PC-3 (cell line): ENCODE results near the gene GATM.

Experiments used
- EZH2phosphoT487 ChIP-seq: fragments of 300-600 bp; sonication (generic); IDR thresholded peaks from 2 replicates; pipeline ENCODE4 v1.6.1; 2018; ENCODE audit warnings: mild to moderate bottlenecking, antibody characterized with exemption, low read length, borderline replicate concordance
- TF ChIP-seq, protein P1 (sequence below): fragments of 300-600 bp; sonication (generic); conservative IDR thresholded peaks from 2 replicates; pipeline ENCODE4 v1.5.1; 2017; ENCODE audit warnings: antibody characterized with exemption, low read depth, mild to moderate bottlenecking, low read length

DNA sequence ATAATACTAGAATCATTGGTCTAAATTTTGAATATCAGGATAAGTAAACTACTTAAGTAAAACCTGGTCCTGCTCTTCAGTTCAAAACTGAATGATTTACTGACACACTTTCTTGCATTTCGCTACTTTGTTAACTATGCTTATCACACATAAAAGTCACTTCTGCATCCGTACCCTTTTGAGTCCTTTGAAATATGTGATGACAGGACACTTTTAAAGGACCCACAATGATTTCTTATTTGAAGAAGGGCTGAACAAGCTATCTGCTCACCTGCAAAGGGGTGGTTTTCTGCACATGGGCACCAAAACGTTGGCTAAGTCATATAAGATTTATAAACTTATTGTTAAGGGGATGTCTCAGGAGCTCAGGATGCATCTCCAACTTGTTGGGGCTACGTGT, 15.0 kb downstream of the GATM start:
- TF ChIP-seq, protein P1, sequence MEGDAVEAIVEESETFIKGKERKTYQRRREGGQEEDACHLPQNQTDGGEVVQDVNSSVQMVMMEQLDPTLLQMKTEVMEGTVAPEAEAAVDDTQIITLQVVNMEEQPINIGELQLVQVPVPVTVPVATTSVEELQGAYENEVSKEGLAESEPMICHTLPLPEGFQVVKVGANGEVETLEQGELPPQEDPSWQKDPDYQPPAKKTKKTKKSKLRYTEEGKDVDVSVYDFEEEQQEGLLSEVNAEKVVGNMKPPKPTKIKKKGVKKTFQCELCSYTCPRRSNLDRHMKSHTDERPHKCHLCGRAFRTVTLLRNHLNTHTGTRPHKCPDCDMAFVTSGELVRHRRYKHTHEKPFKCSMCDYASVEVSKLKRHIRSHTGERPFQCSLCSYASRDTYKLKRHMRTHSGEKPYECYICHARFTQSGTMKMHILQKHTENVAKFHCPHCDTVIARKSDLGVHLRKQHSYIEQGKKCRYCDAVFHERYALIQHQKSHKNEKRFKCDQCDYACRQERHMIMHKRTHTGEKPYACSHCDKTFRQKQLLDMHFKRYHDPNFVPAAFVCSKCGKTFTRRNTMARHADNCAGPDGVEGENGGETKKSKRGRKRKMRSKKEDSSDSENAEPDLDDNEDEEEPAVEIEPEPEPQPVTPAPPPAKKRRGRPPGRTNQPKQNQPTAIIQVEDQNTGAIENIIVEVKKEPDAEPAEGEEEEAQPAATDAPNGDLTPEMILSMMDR, result no peak
- TF ChIP-seq EZH2phosphoT487, result no peak
